LNCAP (cell line): ENCODE measurements around the gene AMOTL1.

Experiments used
- TF ChIP-seq, protein P1 (sequence below): fragments of 450-650 bp; IDR thresholded peaks from 2 replicates; pipeline ENCODE4 v1.5.1; 2017; ENCODE audit warnings: mild to moderate bottlenecking

Gene AMOTL1

DNA sequence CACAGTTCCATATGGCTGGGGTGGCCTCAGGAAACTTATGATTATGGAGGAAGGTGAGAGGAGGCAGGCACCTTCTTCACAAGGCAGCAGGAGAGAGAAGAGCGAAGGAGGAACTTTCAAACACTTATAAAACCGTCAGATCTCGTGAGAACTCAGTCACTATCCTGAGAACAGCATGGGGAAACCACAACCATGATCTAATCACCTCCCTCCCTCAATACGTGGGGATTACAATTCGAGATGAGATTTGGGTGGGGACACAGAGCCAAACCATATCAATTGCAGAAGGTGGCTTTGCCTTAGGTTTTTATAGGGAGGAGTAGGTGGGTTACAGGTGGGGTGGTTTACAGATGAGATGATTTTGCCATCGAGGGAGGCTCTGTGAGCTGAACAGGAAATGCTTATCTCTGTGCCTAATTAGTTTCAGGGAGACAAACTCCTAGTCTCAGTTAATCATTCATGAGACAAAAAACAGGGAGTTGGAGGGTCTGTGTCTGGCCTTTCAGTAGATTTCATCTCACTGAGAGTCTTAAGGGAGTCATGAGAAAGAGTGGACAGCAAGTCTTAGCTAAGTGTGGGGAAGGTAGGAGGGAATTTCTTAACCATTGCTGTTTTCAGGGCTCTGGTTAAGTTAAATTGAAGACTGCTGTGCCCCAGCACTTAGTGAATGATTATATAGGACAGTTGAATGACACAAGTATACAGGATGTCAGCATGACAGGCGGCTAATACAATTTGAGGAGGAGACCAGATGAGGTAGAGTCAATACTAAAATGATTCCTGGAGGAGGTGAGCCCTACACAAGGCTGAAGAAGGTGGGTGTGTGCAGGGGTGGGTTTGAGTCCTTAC lies 157.5 kb downstream of the AMOTL1 start:
- TF ChIP-seq, protein P1, sequence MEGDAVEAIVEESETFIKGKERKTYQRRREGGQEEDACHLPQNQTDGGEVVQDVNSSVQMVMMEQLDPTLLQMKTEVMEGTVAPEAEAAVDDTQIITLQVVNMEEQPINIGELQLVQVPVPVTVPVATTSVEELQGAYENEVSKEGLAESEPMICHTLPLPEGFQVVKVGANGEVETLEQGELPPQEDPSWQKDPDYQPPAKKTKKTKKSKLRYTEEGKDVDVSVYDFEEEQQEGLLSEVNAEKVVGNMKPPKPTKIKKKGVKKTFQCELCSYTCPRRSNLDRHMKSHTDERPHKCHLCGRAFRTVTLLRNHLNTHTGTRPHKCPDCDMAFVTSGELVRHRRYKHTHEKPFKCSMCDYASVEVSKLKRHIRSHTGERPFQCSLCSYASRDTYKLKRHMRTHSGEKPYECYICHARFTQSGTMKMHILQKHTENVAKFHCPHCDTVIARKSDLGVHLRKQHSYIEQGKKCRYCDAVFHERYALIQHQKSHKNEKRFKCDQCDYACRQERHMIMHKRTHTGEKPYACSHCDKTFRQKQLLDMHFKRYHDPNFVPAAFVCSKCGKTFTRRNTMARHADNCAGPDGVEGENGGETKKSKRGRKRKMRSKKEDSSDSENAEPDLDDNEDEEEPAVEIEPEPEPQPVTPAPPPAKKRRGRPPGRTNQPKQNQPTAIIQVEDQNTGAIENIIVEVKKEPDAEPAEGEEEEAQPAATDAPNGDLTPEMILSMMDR, result no peak

DNA sequence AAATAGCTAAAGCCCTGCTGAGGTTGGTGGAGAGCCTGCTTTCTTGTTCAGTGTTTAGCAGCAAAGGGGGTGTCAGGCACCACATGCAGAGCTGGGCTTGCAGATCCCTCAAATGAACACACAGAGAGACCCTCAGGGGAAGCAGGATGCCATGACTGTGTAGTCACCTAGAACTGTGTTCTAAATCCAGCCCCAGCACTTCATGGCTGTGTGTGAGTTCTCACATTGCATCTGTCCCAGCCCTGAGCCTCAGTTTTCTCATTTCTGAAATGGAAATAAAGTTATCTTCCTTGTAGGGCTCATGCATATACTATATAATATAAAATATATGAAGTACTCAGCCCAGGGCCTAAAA lies 158.1 kb downstream of the AMOTL1 start:
- TF ChIP-seq, protein P1, result no peak
